Fibroblast of skin of left biceps (primary cell): ENCODE data around the gene THAP10.
A peak's percentile ranks its signal among the peaks of the same experiment; 100 is the strongest.

ENCODE experiments used
- DNase-seq, 2 experiments: peaks; one replicate each; pipeline ENCODE4 v3.0.0-alpha.2; 2013; ENCODE audit warnings: low read depth in 2 of 2

The THAP10 gene

GRCh38 chr15:70853973-70854665 lies 38.1 kb downstream of the THAP10 start, which contains the start of gene LARP6:
LARP6 (minus strand) TSS chr15:70854157; CDS start chr15:70854088, 69 bp downstream.
- no peak for DNase-seq

GRCh38 chr15:70853318-70853972 lies 38.8 kb downstream of the THAP10 start:
- no peak for DNase-seq

- no peak for DNase-seq
Observed at GRCh38 chr15:70852501-70853317, 39.5 kb downstream of the THAP10 start.

DNA sequence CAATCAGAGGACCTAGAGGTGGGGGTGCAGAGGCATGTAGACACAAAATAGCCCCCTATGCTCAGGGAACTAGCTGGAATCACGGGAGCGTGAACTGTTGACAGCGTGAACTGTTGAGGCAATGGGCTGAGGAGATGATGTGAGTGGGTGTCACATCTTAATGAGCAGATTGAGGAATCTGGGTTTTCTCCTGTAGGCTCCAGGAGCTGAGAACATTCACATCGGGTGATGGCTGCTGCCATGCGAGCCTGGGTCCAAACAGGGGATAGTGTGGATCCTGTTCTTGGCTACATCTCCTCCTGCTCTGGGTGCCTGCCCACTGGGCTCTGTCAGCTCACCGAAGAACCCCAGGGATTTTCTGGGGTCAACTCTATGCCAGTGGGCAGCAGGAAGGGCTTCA lies 40.3 kb downstream of the THAP10 start:
- DNase-seq = no peak

GRCh38 chr15:70845602-70846360 lies 46.5 kb downstream of the THAP10 start:
- no peak for DNase-seq

GRCh38 chr15:70837476-70837875 lies 54.8 kb downstream of the THAP10 start:
- DNase-seq = no peak

- DNase-seq = no peak
Observed at GRCh38 chr15:70835841-70836240, 56.4 kb downstream of the THAP10 start.

DNA sequence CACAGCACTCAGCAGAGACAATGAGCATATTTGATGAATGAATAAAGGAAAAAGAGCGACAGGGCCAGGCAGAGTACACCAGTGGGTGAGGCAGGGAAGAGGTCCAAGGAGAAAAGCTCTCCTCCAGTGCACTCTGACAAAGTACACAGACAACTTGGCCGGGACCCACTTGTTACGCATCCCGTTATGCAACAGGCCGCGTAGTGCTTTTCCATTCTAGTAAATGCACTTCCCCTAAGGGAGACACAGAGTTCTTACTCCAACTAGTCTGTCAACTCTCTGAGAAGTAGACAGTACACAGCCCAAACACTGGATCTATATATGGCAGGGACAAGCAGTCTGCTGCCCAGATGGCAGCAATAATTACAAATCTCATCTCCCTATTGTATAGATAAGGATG lies 56.8 kb downstream of the THAP10 start:
- no peak for DNase-seq

- no peak for DNase-seq
Observed at GRCh38 chr15:70834999-70835398, 57.2 kb downstream of the THAP10 start.

DNA sequence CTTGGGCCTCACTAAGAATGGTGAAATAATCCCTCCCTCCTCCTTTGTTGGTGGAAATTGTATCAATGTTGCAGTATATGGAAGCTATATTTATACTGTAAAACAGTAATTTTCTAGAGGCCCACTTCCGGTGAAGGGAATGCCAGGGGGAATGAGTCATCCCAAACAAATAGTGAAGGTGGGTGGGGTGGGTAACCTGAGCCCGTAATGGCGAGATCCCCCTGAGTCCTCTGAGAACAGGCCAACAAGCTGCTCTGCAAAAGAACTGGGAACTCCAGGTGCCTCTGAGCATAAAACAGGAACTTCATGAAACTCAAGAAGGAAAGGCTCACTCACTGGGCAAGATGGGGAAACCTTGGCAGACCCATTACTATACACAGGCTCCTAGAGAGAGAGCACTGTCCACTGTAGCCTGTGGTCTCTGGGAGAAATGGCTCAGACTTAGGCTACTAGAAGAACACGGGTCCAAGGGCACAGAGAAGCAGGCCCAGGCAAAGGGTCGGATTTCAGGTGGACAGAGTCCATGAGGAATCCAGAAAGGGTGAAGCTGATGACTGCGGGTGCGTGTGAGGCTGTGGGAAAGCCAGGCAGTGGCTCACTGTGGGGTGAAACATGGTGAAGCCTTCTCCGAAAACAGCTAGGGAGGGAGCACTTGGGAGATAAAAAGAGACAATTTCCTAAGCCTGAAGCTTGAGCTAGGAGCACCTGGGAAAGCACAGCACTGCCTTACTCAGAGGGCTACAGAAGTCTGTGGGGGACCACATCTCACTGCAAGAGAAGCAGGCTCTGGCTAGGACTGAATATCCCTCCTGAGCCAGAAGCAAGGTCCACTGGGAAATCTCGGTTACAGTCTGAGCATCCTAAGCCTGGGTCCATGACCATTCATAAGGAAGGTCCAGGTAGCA lies 58.1 kb downstream of the THAP10 start:
- peak; percentile 75 to 76 for DNase-seq

GRCh38 chr15:70833422-70833821 lies 58.8 kb downstream of the THAP10 start:
- no peak for DNase-seq

DNA sequence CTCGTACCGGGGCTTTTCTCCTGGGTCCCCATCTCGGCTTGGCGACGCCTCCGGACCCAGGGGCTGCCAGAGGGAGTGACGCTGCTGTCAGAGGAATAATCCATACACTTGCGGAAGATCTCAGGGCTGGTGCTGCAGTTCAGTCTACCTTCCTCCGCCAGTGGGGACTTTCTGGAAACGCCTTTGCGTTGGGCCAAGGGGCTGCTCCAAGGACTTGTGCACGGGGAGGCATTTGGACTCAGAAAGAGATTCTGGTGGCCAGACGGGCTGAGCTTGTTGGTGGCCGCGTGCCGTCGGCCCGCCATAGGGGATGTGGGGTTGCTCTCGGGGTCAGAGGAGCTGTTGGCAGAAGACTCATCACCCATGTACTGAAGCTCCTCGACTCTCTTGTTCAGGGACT lies 60.1 kb downstream of the THAP10 start:
- no peak for DNase-seq
